AG09309 (cell line): ENCODE data around the gene PYCARD.

Source experiments
- DNase-seq: peaks from one replicate; pipeline ENCODE4 v3.0.0-alpha.2; 2010; ENCODE audit warnings: low read depth
- H3K4me3 ChIP-seq: 2 replicates; pipeline ENCODE4 v1.5.1; 2011; ENCODE audit warnings: mild to moderate bottlenecking, low read depth, low read length, moderate library complexity; ENCODE audit not compliant: control insufficient read depth
- TF ChIP-seq, protein P1 (sequence below): IDR thresholded peaks from 2 replicates; pipeline ENCODE4 v1.5.1; 2011; ENCODE audit warnings: mild to moderate bottlenecking, low read depth, low read length, inconsistent platforms; ENCODE audit not compliant: insufficient read depth, control insufficient read depth; ENCODE audit errors: missing control alignments

PYCARD gene

DNA sequence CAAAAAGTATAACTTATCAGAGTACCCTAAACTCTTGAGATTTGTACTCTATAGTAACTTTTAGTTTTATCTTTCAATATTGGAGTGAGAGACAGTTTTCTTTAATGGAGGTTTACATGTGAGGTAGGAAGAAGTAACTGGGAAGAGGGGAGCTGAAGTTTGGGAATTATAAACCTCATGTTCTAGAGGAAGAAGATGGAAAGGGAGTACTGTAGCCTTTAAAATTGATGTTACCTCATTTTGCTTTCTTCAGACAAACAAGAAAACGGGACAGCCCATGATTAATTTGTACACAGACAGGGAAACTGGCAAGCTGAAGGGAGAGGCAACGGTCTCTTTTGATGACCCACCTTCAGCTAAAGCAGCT is 13.2 kb downstream of the PYCARD start:
- TF ChIP-seq, protein P1, sequence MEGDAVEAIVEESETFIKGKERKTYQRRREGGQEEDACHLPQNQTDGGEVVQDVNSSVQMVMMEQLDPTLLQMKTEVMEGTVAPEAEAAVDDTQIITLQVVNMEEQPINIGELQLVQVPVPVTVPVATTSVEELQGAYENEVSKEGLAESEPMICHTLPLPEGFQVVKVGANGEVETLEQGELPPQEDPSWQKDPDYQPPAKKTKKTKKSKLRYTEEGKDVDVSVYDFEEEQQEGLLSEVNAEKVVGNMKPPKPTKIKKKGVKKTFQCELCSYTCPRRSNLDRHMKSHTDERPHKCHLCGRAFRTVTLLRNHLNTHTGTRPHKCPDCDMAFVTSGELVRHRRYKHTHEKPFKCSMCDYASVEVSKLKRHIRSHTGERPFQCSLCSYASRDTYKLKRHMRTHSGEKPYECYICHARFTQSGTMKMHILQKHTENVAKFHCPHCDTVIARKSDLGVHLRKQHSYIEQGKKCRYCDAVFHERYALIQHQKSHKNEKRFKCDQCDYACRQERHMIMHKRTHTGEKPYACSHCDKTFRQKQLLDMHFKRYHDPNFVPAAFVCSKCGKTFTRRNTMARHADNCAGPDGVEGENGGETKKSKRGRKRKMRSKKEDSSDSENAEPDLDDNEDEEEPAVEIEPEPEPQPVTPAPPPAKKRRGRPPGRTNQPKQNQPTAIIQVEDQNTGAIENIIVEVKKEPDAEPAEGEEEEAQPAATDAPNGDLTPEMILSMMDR = no peak
- no peak for DNase-seq
- H3K4me3 ChIP-seq = no peak overlapping the region

DNA sequence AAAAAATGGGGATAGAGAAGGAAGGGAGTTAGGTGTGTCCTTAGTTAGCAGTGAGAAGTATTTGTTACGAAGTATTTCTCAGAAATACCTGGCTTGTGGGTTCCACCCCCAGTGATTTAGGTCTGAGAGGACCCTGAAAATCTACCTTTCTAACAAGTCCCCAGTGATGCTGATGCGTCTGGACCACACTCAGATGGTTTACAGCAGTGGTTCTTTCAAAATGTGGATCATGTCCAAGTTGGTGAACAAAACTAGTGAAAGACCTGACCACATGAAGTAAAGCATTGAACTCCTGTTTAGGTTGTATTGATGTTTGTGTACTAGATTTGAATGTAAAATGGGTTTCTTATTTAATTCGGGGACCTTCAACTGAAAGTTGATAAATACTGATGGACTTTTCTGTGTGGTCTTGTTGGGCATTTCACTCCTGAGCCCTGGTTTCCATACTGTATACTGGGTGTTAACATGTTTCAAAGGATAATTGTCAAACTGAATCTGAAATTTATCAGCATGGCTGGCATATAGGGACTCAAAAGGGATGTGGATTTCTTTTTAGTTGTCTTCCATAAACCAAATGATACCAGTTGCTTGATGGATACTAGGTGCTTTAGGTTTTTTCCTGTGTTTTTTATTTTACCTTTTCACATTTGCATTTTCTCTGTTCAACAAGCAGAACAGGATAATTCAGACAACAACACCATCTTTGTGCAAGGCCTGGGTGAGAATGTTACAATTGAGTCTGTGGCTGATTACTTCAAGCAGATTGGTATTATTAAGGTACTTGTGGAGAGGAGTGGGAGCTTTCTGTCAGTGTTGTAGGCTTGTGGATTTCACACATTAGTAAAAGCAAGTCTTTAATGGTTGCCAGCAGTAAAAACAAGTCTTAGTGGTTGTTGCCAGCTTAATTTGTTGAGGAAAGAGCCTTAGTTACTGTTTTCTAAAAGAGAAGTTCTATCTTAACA is 13.8 kb downstream of the PYCARD start:
- TF ChIP-seq, protein P1 = no peak
- H3K4me3 ChIP-seq = no peak overlapping the region
- DNase-seq = no peak

DNA sequence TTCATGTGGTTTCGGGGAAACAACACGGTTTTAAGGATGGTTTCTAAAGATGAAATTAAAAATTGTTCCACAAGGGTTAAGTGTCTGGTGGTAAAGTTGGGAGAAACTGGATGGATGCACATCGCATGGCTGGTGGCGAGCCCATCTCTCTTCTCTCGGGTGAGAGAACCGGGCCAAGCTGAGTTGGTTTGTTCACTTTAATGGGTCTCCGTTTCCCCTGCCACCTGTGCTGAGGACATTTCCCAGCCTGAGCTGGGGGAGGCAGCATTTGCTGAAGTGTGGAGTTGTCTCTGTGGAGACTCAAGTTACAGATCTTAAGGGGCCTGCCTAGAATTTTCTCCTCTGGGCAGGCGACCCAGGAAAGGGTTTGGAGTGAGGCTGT is 14.8 kb downstream of the PYCARD start:
- TF ChIP-seq, protein P1 = no peak
- no peak for DNase-seq
- no peak overlapping the region for H3K4me3 ChIP-seq

DNA sequence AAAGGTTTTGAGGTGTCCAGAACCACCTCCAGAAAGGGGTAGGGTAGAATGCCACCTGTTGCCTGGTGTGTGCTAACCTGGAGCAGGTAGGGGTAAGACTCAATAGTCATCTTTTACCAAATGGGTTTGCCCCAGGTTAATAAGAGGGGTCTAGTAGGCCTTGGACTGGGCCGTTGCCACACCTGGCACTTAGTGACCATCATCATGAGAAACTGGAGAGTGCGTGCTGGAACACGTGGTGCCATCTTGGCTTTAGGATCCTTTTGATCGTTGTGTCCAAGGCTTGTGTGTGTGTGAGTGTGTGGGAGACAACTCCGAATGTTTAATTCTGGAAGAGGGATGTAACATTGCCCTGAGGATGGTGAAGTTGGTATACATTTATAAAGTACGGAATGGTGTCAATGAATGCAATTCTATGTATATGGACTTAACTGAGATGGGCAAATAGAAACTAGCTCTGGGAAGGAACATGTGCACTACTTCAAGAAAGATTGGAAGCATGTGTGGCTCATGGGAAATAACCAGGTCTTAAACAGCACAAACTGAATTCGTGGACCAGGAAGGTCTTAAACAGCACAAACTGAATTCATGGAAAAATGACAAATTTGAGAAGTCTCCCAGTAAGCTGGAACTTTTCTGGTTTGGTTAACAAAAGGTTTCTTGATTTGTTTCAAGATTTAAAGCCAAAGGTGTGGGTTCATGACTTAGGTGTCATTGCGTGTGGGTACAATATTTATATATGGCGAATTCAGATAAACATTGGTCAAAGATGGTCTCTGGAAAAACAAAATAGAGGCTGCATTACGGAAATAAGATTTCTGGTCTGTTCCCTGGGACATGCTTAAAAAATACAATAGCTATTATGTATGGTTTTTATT is 15.4 kb downstream of the PYCARD start:
- no peak overlapping the region for H3K4me3 ChIP-seq
- TF ChIP-seq, protein P1 = no peak

DNA sequence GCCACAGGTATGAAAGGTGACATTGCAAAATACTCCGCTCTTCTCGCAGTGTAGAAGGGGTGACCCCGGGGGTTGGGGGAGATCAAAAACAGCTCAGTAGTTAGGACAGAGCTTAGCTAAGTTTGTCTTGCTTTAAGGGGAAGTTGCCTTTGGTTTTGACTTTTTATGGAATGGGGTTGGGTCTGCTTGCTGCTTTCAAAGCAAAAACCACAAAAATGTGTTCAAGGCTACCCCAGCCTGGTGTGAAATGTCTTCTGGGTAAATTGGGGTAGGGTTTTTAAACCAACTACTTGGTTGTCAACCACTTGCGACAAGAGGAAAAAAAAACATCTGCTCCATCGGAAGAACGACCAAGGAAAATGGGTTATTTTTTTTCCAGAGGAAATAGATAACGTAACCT is 16.4 kb downstream of the PYCARD start:
- DNase-seq = no peak
- TF ChIP-seq, protein P1 = no peak
- no peak overlapping the region for H3K4me3 ChIP-seq

More for the DNA sequence above, 15.4 kb downstream of the PYCARD start:
- DNase-seq = no peak

DNA sequence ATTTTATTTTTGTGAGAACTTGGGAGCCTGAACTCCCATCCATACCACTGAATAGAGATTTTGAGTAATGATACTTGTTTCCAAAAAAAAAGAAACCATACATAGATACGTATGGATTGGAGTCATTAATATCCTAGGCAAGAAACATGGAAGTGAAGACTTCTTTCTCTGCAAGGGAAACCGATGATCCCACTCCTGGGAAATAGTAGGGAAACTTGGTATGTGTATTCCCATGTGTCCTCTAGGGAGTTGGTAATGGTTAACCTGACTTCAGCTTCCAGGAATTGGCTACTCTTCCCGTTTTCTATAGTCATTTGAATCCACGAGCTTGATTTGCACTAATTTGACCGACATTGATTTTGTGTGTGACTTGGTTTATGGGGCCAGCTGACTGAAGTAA is 17.2 kb downstream of the PYCARD start:
- no peak overlapping the region for H3K4me3 ChIP-seq
- DNase-seq = no peak
- TF ChIP-seq, protein P1 = no peak
